Upper lobe of left lung (tissue), 4 donors: ENCODE results near the gene GAB4.

Source experiments
- CTCF ChIP-seq, 6 experiments: fragments of 450-650 bp in 4 of 6; fragments of 200-600 bp in 2 of 6; sonication (generic) in 2 of 6; IDR thresholded peaks; one replicate each; pipeline ENCODE4 v1.5.1; 2016 to 2019; ENCODE audit warnings: antibody characterized with exemption in 6 of 6
- POLR2A ChIP-seq, 4 donors: fragments of 450-650 bp; IDR thresholded peaks; one replicate each; pipeline ENCODE4 v1.5.1; 2016 to 2017; ENCODE audit warnings: antibody characterized with exemption in 4 of 4, mild to moderate bottlenecking in 2 of 4

- TF ChIP-seq POLR2A (IDR thresholded peaks at IDR 0.05) (no peak), CTCF (IDR thresholded peaks at IDR 0.05) (no peak)
These were observed 46.4 kb downstream of the GAB4 start for GRCh38 chr22:16961477-16962186.
